ENCODE data around the gene MRAS. TPM values are rescaled to one million over a fixed set of nuclear protein-coding genes. Genes with fewer than 3 reads are reported as not detected.

MRAS gene
- total and polyA plus RNA-seq, 3 experiments from 2014 or later = 0.28 to 0.38 (median 0.38) TPM

DNA sequence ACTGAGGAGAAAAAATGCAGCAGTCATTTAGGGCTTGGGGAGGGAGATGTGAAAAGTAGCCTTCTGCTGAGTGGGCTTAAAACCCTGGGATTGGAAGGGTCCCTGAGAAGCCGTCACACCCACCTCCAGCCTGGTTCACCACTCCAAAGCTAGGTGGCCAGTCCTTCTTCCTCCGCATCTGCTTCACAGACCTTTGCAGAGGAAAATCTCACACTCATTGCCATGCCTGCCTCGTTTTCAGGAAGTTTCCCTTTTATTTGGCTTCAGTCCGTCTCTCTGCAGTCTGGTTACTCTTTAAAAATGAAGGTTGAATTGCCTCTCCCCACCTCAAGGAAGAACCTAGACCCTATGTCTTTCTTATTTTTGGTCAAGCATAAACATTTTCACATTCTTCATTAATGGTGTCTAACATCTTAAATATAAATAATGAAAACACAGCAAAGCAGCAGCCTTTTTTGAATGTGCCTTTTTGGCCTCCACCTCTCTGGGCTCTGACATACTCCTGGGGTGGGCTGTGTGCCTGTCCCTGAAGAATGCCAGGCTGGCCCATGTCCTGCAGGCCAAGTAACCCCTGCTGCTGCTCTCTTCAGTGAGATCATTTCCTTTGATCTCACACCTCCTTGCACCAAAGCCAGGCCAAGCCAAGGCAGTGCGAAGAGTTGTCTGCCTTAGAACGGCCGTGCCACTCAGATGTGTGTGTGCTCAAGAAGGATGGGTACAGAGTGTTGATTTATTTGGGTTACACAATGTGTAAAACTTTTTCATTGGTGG lies 11.0 kb downstream of the MRAS start:
- no peaks in the 10 kb centered on the region for H3K36me3 Mint-ChIP-seq
- H3K4me1 Mint-ChIP-seq = no peaks in the 10 kb centered on the region
- Histone ChIP-seq H3K4me1 (ENCODE audit: insufficient read depth, low read length) (no peaks in the 10 kb centered on the region), H3K4me3 (ENCODE audit: low read length) (no peak overlapping the region), H3K27me3 (ENCODE audit: insufficient read depth, low read length, poor library complexity, severe bottlenecking) (no peaks in the 10 kb centered on the region), H3K36me3 (ENCODE audit: insufficient read depth, low read length) (no peaks in the 10 kb centered on the region), H3K9me3 (ENCODE audit: low read length) (no peaks in the 10 kb centered on the region), H3K27ac (ENCODE audit: low read depth, low read length) (no peak overlapping the region)
- H3K4me3 Mint-ChIP-seq = no peak overlapping the region
- H3K9me3 Mint-ChIP-seq = no peaks in the 10 kb centered on the region
- peaks cover 5 to 17% of the 10 kb centered on the region in 2 donors for H3K27me3 Mint-ChIP-seq
- H3K27ac Mint-ChIP-seq = no peak overlapping the region
- no peak for DNase-seq
- ChIA-PET POLR2A (no interaction called here), CTCF (no interaction called here)

DNA sequence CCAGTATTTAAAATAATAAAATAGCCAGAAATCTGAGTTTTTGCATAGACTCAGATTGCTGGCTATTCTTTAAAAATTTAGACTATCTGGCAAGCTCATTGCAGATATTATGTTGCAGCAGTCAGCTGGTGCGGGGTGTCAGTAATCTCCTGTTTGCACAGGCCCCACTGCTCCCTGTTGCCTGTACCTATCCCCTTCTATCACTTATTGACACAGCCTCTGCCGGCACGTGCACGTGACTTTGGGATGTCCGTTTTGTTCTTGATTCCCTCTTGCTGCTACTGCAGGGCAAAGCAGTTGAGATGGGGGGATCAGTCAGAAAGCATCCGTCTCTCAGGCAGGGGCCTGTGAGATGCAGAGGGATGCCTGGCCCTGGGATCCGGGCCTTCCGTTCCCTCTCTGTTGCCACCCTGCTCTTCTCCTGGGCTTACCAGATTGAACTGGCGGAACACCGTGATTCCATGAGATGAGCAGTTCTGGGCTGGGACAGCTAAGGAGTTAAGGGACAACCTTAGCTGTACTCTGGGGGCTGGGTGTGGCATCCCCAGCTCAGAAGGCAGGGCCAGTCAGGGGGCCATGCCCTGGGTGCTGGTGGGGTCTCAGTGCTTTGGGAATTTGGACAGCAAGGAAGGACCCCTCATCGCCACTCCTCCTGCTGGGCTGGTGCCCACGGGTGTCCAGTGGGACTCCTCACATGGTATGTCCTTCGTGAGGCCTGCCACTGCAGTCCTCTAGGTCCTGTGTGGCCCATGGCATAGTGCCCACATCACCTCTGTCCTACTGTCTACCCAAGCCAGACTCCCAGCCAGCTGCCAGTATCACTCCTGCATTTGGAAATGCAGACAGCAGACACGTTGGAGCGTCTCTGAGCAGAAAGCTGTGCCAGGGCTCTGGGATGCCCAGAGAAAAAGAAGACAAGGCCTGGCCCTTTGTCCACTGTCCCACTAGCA lies 11.8 kb downstream of the MRAS start:
- peaks cover 5 to 17% of the 10 kb centered on the region in 2 donors for H3K27me3 Mint-ChIP-seq
- ChIA-PET POLR2A (no interaction called here), CTCF (no interaction called here)
- no peak overlapping the region for H3K4me3 ChIP-seq (ENCODE audit: low read length)
- no peaks in the 10 kb centered on the region for H3K9me3 ChIP-seq (ENCODE audit: low read length)
- H3K36me3 Mint-ChIP-seq = no peaks in the 10 kb centered on the region
- H3K4me3 Mint-ChIP-seq = no peak overlapping the region
- no peaks in the 10 kb centered on the region for H3K9me3 Mint-ChIP-seq
- H3K27ac Mint-ChIP-seq = no peak overlapping the region
- DNase-seq = no peak
- H3K4me1 Mint-ChIP-seq = no peaks in the 10 kb centered on the region
- no peaks in the 10 kb centered on the region for H3K36me3 ChIP-seq (ENCODE audit: insufficient read depth, low read length)
- H3K27me3 ChIP-seq (ENCODE audit: insufficient read depth, low read length, poor library complexity, severe bottlenecking) = no peaks in the 10 kb centered on the region
- H3K27ac ChIP-seq (ENCODE audit: low read depth, low read length) = no peak overlapping the region
- no peaks in the 10 kb centered on the region for H3K4me1 ChIP-seq (ENCODE audit: insufficient read depth, low read length)

DNA sequence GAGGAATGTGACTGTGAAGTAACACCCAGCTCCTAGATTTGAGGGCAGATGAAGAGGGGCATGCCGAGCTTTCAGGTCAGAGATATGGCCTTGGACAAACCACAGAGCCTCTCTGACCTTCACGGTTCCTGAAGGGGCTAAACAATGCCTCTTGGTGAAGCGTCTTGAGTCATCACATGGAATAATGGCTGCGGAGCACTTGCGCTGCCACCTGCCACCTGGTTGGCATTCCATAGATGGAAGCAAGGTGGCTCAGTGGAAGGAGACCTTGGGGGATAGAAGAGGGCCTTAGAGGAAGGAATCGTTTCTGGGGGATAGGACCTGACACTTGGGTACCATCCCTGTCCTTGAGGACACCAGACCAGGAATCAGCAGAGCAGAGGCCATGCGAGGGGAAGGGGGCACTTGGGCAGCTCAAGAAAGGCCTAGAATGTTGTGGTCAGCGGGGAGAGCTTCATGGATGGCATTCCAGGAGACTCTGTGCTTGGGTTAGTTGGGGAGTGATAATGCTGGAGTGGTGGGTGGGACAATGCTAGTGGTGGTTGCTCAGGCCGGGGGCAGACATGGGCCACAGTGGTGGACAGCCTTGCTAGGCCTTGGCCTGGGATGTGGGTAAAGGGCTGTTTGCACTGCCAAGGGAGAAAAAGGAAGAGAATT lies 12.6 kb downstream of the MRAS start:
- no peak overlapping the region for H3K27ac Mint-ChIP-seq
- no peak for DNase-seq
- H3K9me3 ChIP-seq (ENCODE audit: low read length) = no peaks in the 10 kb centered on the region
- H3K27me3 ChIP-seq (ENCODE audit: insufficient read depth, low read length, poor library complexity, severe bottlenecking) = no peaks in the 10 kb centered on the region
- H3K4me3 Mint-ChIP-seq = no peak overlapping the region
- H3K27me3 Mint-ChIP-seq = peaks cover 2 to 21% of the 10 kb centered on the region in 2 donors
- no peaks in the 10 kb centered on the region for H3K4me1 ChIP-seq (ENCODE audit: insufficient read depth, low read length)
- H3K36me3 ChIP-seq (ENCODE audit: insufficient read depth, low read length) = no peaks in the 10 kb centered on the region
- H3K36me3 Mint-ChIP-seq = no peaks in the 10 kb centered on the region
- H3K27ac ChIP-seq (ENCODE audit: low read depth, low read length) = no peak overlapping the region
- POLR2A ChIA-PET = no interaction called here
- H3K9me3 Mint-ChIP-seq = no peaks in the 10 kb centered on the region
- H3K4me3 ChIP-seq (ENCODE audit: low read length) = no peak overlapping the region
- CTCF ChIA-PET = no interaction called here
- no peaks in the 10 kb centered on the region for H3K4me1 Mint-ChIP-seq

DNA sequence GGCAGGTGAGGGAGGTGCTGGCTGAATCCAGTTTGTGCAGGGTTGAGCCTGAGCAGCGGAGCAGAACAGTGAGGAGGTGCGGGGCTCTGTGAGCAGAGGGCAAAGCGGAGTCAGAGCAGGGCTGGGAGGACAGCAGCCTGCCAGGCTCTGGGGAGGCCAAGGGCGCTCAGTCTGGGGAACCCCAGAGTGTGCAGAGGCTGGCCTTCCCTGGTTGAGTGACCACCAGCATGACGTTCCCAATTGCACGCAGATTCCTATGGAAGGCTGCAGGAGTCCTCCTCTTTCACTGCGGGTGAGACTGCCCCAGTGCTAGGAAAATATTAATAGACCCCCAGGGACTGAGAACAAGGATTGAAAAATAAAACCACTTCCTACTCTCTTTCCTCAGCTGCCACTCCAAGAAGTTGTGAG lies 13.2 kb downstream of the MRAS start:
- ChIA-PET CTCF (no interaction called here), POLR2A (no interaction called here)
- Mint-ChIP-seq H3K4me3 (no peak overlapping the region), H3K9me3 (no peaks in the 10 kb centered on the region), H3K27ac (no peak overlapping the region), H3K4me1 (no peaks in the 10 kb centered on the region), H3K36me3 (no peaks in the 10 kb centered on the region), H3K27me3 (peaks cover 2 to 21% of the 10 kb centered on the region in 2 donors)
- Histone ChIP-seq H3K27ac (ENCODE audit: low read depth, low read length) (no peak overlapping the region), H3K9me3 (ENCODE audit: low read length) (no peaks in the 10 kb centered on the region), H3K27me3 (ENCODE audit: insufficient read depth, low read length, poor library complexity, severe bottlenecking) (no peaks in the 10 kb centered on the region), H3K4me3 (ENCODE audit: low read length) (no peak overlapping the region), H3K36me3 (ENCODE audit: insufficient read depth, low read length) (no peaks in the 10 kb centered on the region), H3K4me1 (ENCODE audit: insufficient read depth, low read length) (no peaks in the 10 kb centered on the region)
- DNase-seq = no peak

DNA sequence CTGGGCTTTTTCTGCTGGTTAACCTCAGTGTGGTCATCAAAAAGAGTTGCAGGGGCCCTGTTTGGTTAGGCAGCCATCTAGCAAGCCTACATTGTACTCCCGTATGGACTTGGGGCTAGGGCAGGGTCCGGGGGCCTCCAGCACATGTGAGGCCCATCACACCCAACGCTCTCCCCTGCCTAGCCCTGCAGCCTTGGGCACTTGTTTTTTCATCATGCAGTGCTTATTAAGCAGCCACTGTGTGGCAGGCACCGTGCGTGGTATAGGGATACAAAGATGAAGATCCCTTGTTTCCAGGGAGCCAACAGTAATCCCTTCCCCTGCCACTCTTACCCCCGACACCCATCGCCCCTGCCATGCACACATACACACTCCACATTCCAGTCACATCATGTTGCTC lies 14.2 kb downstream of the MRAS start:
- H3K4me3 ChIP-seq (ENCODE audit: low read length) = no peak overlapping the region
- no peak for DNase-seq
- no peak overlapping the region for H3K4me3 Mint-ChIP-seq
- no peaks in the 10 kb centered on the region for H3K4me1 ChIP-seq (ENCODE audit: insufficient read depth, low read length)
- H3K27me3 ChIP-seq (ENCODE audit: insufficient read depth, low read length, poor library complexity, severe bottlenecking) = no peaks in the 10 kb centered on the region
- no peak overlapping the region for H3K27ac ChIP-seq (ENCODE audit: low read depth, low read length)
- H3K27ac Mint-ChIP-seq = no peak overlapping the region
- ChIA-PET POLR2A (no interaction called here), CTCF (no interaction called here)
- no peaks in the 10 kb centered on the region for H3K4me1 Mint-ChIP-seq
- H3K27me3 Mint-ChIP-seq = peaks cover 0 to 18% of the 10 kb centered on the region in 2 donors
- no peaks in the 10 kb centered on the region for H3K9me3 Mint-ChIP-seq
- H3K36me3 ChIP-seq (ENCODE audit: insufficient read depth, low read length) = no peaks in the 10 kb centered on the region
- no peaks in the 10 kb centered on the region for H3K9me3 ChIP-seq (ENCODE audit: low read length)
- H3K36me3 Mint-ChIP-seq = no peaks in the 10 kb centered on the region

DNA sequence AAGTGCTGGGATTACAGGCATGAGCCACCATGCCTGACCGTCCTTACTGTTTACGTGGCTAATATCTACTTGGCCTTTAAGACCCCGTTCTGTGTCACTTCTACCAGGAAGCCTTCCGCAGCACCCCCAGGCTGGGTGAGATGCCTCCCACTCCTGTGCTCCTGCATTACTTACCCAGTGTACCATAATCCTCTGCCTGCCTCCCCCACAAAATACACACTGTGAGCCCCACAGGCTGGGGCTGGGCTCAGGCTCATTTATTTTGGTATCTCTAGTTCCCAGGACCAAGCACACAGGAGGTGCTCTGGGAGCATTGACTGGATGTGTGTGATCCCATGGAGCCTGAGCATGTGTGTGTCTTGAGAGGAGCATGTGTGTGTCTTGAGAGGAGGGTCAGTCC lies 14.9 kb downstream of the MRAS start:
- Mint-ChIP-seq H3K4me3 (no peak overlapping the region), H3K27ac (peak overlapping the region in 1 of 8 donors; percentile 55), H3K36me3 (no peaks in the 10 kb centered on the region), H3K4me1 (no peaks in the 10 kb centered on the region), H3K9me3 (no peaks in the 10 kb centered on the region), H3K27me3 (peaks cover 3 to 16% of the 10 kb centered on the region in 2 donors)
- H3K27ac ChIP-seq (ENCODE audit: low read depth, low read length) = no peak overlapping the region
- ChIA-PET POLR2A (no interaction called here), CTCF (no interaction called here)
- no peak for DNase-seq
- H3K36me3 ChIP-seq (ENCODE audit: insufficient read depth, low read length) = no peaks in the 10 kb centered on the region
- H3K4me1 ChIP-seq (ENCODE audit: insufficient read depth, low read length) = no peaks in the 10 kb centered on the region
- H3K4me3 ChIP-seq (ENCODE audit: low read length) = no peak overlapping the region
- H3K27me3 ChIP-seq (ENCODE audit: insufficient read depth, low read length, poor library complexity, severe bottlenecking) = no peaks in the 10 kb centered on the region
- H3K9me3 ChIP-seq (ENCODE audit: low read length) = no peaks in the 10 kb centered on the region

DNA sequence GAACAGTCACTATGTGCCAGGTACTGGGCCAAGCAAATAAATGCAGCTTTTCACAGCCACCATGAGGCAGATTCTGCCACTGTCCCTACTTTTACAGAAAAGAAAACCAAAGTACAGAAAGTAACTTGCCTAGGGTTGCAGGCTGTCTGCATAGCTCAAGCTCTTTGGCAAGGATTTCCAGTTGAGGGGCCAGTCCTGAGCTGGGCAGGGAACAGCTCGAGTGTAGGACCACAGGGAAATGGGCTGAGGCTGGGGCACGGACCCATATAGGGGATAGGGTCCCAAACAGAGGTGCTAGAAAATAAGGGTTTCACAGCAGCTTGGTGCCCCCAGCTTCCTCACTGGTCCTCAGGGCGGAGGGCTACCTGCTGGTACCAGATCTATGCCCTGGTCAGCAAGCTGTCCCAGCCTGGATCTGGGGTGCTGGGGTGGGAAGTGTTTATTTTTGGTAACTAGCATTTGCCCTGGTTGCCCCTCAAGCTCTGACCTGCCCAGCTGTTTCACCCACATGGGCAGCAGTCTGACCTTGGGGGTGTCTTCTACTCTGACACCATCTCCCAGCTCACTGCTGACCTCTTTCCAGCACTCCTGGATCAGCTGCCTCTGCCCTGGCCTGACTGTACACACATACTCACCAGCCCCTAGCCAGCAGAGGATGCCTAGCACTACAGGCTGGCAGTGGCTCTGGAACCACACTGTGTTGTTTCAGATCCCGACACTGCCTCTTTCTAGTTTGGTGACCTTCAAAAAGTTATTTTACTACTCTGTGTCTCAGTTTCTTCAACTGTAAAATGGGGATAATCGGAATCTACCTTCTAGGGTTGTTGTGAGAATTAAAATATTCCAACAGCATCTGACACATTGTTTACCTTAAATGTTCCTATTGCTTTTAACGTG lies 16.2 kb downstream of the MRAS start:
- no peaks in the 10 kb centered on the region for H3K36me3 ChIP-seq (ENCODE audit: insufficient read depth, low read length)
- Mint-ChIP-seq H3K27ac (peak overlapping the region in 1 of 8 donors; percentile 30), H3K27me3 (peaks cover 9 to 16% of the 10 kb centered on the region in 2 donors), H3K4me1 (no peaks in the 10 kb centered on the region), H3K4me3 (no peak overlapping the region), H3K9me3 (no peaks in the 10 kb centered on the region), H3K36me3 (no peaks in the 10 kb centered on the region)
- H3K4me1 ChIP-seq (ENCODE audit: insufficient read depth, low read length) = no peaks in the 10 kb centered on the region
- DNase-seq = no peak
- POLR2A ChIA-PET = no interaction called here
- CTCF ChIA-PET = no interaction called here
- H3K27ac ChIP-seq (ENCODE audit: low read depth, low read length) = no peak overlapping the region
- H3K9me3 ChIP-seq (ENCODE audit: low read length) = no peaks in the 10 kb centered on the region
- H3K4me3 ChIP-seq (ENCODE audit: low read length) = no peak overlapping the region
- no peaks in the 10 kb centered on the region for H3K27me3 ChIP-seq (ENCODE audit: insufficient read depth, low read length, poor library complexity, severe bottlenecking)
